Measurements from ENCODE around the gene BBOF1.

The BBOF1 gene

GRCh38 chr14:74029136-74029535 lies 10.0 kb downstream of the BBOF1 start:
- DNase-seq (ENCODE audit: low spot score): no peak

- DNase-seq (ENCODE audit: low spot score): no peak
Observed at GRCh38 chr14:74034572-74034971, 15.4 kb downstream of the BBOF1 start.

- DNase-seq (ENCODE audit: low spot score): no peak
Observed at GRCh38 chr14:74035556-74035955, 16.4 kb downstream of the BBOF1 start.

GRCh38 chr14:74038020-74038859 lies 19.1 kb downstream of the BBOF1 start:
- peak; percentile 55 for DNase-seq (ENCODE audit: low spot score)

GRCh38 chr14:74042296-74042695 lies 23.1 kb downstream of the BBOF1 start:
- no peak for DNase-seq (ENCODE audit: low spot score)

GRCh38 chr14:74045522-74045921 lies 26.4 kb downstream of the BBOF1 start:
- DNase-seq (ENCODE audit: low spot score): no peak

GRCh38 chr14:74048281-74048680 lies 29.1 kb downstream of the BBOF1 start:
- DNase-seq (ENCODE audit: low spot score): no peak

GRCh38 chr14:74049876-74050495 lies 30.8 kb downstream of the BBOF1 start:
- DNase-seq (ENCODE audit: low spot score): no peak

- DNase-seq (ENCODE audit: low spot score): no peak
Observed at GRCh38 chr14:74062809-74063150, 43.6 kb downstream of the BBOF1 start.

GRCh38 chr14:74064426-74064825 lies 45.3 kb downstream of the BBOF1 start:
- DNase-seq (ENCODE audit: low spot score): no peak

- DNase-seq (ENCODE audit: low spot score): no peak
Observed at GRCh38 chr14:74064883-74065282, 45.7 kb downstream of the BBOF1 start.

- no peak for DNase-seq (ENCODE audit: low spot score)
Observed at GRCh38 chr14:74065746-74066575, 46.8 kb downstream of the BBOF1 start.

GRCh38 chr14:74077401-74077800 lies 58.3 kb downstream of the BBOF1 start:
- DNase-seq (ENCODE audit: low spot score): no peak

- no peak for DNase-seq (ENCODE audit: low spot score)
Observed at GRCh38 chr14:74080820-74081460, 61.8 kb downstream of the BBOF1 start.

GRCh38 chr14:74081491-74081890 lies 62.3 kb downstream of the BBOF1 start:
- no peak for DNase-seq (ENCODE audit: low spot score)

- no peak for DNase-seq (ENCODE audit: low spot score)
Observed at GRCh38 chr14:74083161-74083560, 64.0 kb downstream of the BBOF1 start.

GRCh38 chr14:74083784-74084276 lies 64.7 kb downstream of the BBOF1 start:
- no peak for DNase-seq (ENCODE audit: low spot score)

- peak; percentile 100 for DNase-seq (ENCODE audit: low spot score)
Observed at GRCh38 chr14:74084277-74085046, 65.3 kb downstream of the BBOF1 start, which contains the start of the genes ALDH6A1 and LIN52. ALDH6A1 (minus strand) TSS chr14:74084453; CDS start chr14:74084394, 59 bp downstream. LIN52 (plus strand) TSS chr14:74084956; CDS start chr14:74084975, 19 bp downstream.

- peak; percentile 66 for DNase-seq (ENCODE audit: low spot score)
Observed at GRCh38 chr14:74085047-74085637, 66.0 kb downstream of the BBOF1 start.

- DNase-seq (ENCODE audit: low spot score): peak; percentile 55
Observed at GRCh38 chr14:74085828-74086227, 66.7 kb downstream of the BBOF1 start.

All from activated CD4-positive, alpha-beta T cell treated with anti-CD3 and anti-CD28 coated beads, Interleukin-2, Interleukin-4, amounts not matched to agents 100 ng/mL and 50 ng/mL, durations not matched to agents 16 hours and 8 hours (primary cell).